B cell (primary cell): ENCODE measurements around the gene RAB3B. TPM values are rescaled to one million over a fixed set of nuclear protein-coding genes. Genes with fewer than 3 reads are reported as not detected.

Experiments used
- ATAC-seq: fragments of 200-7000 bp; cut with Tn5 transposase; one replicate; pipeline ENCODE4 v1.10.0; 2021; ENCODE audit warnings: low read depth, mild to moderate bottlenecking, moderate number of reproducible peaks, moderate library complexity
- CTCF ChIA-PET: fragments of 350-600 bp; sonication (Branson Sonifier 250); formaldehyde crosslinking; loops from one replicate; lab custom pipeline; 2021; ENCODE audit warnings: antibody characterized with exemption, inconsistent platforms; lab: Charles Lee
- POLR2A ChIA-PET: fragments of 350-600 bp; sonication (Branson Sonifier 250); formaldehyde crosslinking; loops from one replicate; lab custom pipeline; 2021; ENCODE audit warnings: antibody characterized with exemption; lab: Charles Lee
- DNase-seq: peaks from one replicate; pipeline ENCODE4 v3.0.0; 2013
- H2AFZ ChIP-seq: 2 replicates; pipeline ENCODE4 v1.6.1; 2012; ENCODE audit warnings: mild to moderate bottlenecking, low read depth, low read length; ENCODE audit not compliant: insufficient read depth, poor library complexity, severe bottlenecking
- H3K27ac ChIP-seq, 2 donors: 1 replicate in 1 of 2; 2 replicates in 1 of 2; pipeline ENCODE4 v1.5.1; 2012 to 2013; ENCODE audit warnings: low read length in 2 of 2, mild to moderate bottlenecking in 2 of 2, moderate library complexity in 1 of 2
- H3K27me3 ChIP-seq, 4 experiments: fragments of 200-600 bp in 1 of 4; sonication (generic) in 1 of 4; replicated peaks in 1 of 4; 1 replicate in 2 of 4; 2 replicates in 2 of 4; pipeline versions ENCODE4 v1.6.1 to v1.7.0; 2013 to 2016; ENCODE audit warnings: low read length in 3 of 4, mild to moderate bottlenecking in 2 of 4, mixed read lengths in 1 of 4, moderate library complexity in 1 of 4; ENCODE audit not compliant: insufficient read depth in 4 of 4, control insufficient read depth in 3 of 4; ENCODE audit errors: control extremely low read depth in 1 of 4
- H3K36me3 ChIP-seq, 2 experiments: replicated peaks in 1 of 2; 1 replicate in 1 of 2; 2 replicates in 1 of 2; pipeline versions ENCODE4 v1.6.1 to v1.7.1; 2013; ENCODE audit warnings: low read length in 1 of 2; ENCODE audit not compliant: insufficient read depth in 2 of 2, control insufficient read depth in 1 of 2; ENCODE audit errors: control extremely low read depth in 1 of 2, extremely low read depth in 1 of 2
- H3K4me1 ChIP-seq, 2 donors: fragments of 200-600 bp in 1 of 2; sonication (generic) in 1 of 2; 1 replicate in 1 of 2; 2 replicates in 1 of 2; pipeline versions ENCODE4 v1.5.1 to v1.6.1; 2013 to 2017; ENCODE audit warnings: low read length in 2 of 2; ENCODE audit not compliant: control insufficient read depth in 2 of 2, insufficient read depth in 2 of 2
- H3K4me2 ChIP-seq: replicated peaks from 2 replicates; pipeline ENCODE3; 2012; ENCODE audit warnings: mild to moderate bottlenecking, low read depth, low read length; ENCODE audit not compliant: poor library complexity, severe bottlenecking
- H3K4me3 ChIP-seq, 5 experiments: fragments of 200-600 bp in 1 of 5; sonication (generic) in 1 of 5; 1 replicate in 3 of 5; 2 replicates in 2 of 5; pipeline versions ENCODE4 v1.5.1 to v1.7.0; 2011 to 2016; ENCODE audit warnings: low read length in 4 of 5, mild to moderate bottlenecking in 4 of 5, low read depth in 2 of 5, control low read depth in 1 of 5, moderate library complexity in 1 of 5; ENCODE audit not compliant: insufficient read depth in 1 of 5; ENCODE audit errors: control extremely low read depth in 1 of 5, extremely low read depth in 1 of 5
- H3K79me2 ChIP-seq: fragments of 200-600 bp; sonication (generic); one replicate; pipeline ENCODE4 v1.6.0; 2016; ENCODE audit warnings: low read length; ENCODE audit not compliant: control insufficient read depth, insufficient read depth
- H3K9ac ChIP-seq: fragments of 200-600 bp; sonication (generic); 2 replicates; pipeline ENCODE4 v1.6.1; 2017; ENCODE audit warnings: mild to moderate bottlenecking, low read length, moderate library complexity
- H3K9me3 ChIP-seq, 3 donors: one replicate each; pipeline versions ENCODE4 v1.6.1 to v1.7.1; 2013; ENCODE audit warnings: low read length in 2 of 3; ENCODE audit not compliant: control insufficient read depth in 2 of 3, insufficient read depth in 1 of 3; ENCODE audit errors: control extremely low read depth in 1 of 3
- H4K20me1 ChIP-seq: 2 replicates; pipeline ENCODE4 v1.6.0; 2012; ENCODE audit warnings: mild to moderate bottlenecking, low read length; ENCODE audit not compliant: insufficient read depth, control insufficient read depth, poor library complexity, severe bottlenecking
- H3K27ac Mint-ChIP-seq: one replicate; pipeline ENCODE4 v1.8.0; 2021; ENCODE audit warnings: mixed read lengths
- H3K27me3 Mint-ChIP-seq: one replicate; pipeline ENCODE4 v1.8.0; 2021; ENCODE audit warnings: mixed read lengths
- H3K4me1 Mint-ChIP-seq: one replicate; pipeline ENCODE4 v1.8.0; 2021; ENCODE audit warnings: mixed read lengths
- H3K4me3 Mint-ChIP-seq: one replicate; pipeline ENCODE4 v1.8.0; 2021; ENCODE audit warnings: mixed read lengths
- H3K9me3 Mint-ChIP-seq: one replicate; pipeline ENCODE4 v1.8.0; 2022; ENCODE audit warnings: mixed read lengths; ENCODE audit not compliant: insufficient read depth
- EZH2 ChIP-seq: IDR thresholded peaks from 2 replicates; pipeline ENCODE4 v1.6.1; 2012; ENCODE audit warnings: borderline replicate concordance, low read depth, mild to moderate bottlenecking, moderate library complexity, low read length; ENCODE audit not compliant: insufficient read depth, poor library complexity, severe bottlenecking
- WGBS: methylation state at CpG from one replicate; pipeline ENCODE4 v1.1.5; 2013; ENCODE audit warnings: missing lambda C conversion rate; ENCODE audit not compliant: insufficient coverage; 5-methylcytosine and 5-hydroxymethylcytosine counted together
- intact Hi-C: fragments of 100-400 bp; cut with micrococcal nuclease; formaldehyde crosslinking; loops from one replicate; pipeline ENCODE4 v1.10.0; 2022
- polyA plus RNA-seq: library from polyadenylated mRNA; depleted of rRNA; stranded (reverse); fragments of >200 nt; gene quantifications from 2 replicates; pipeline ENCODE4 v1.2.3, GENCODE V29; 2012
- total RNA-seq, 2 donors: library from RNA; stranded (reverse); fragments of 120-200 nt in 1 of 2; gene quantifications; 1 replicate in 1 of 2; 2 replicates in 1 of 2; pipeline versions ENCODE4 v1.2.3 to v1.2.4, GENCODE V29; 2013 to 2022
- TF ChIP-seq, protein P1 (sequence below): fragments of 200-600 bp; IDR thresholded peaks from one replicate; pipeline ENCODE4 v1.8.0; 2022; ENCODE audit warnings: antibody characterized with exemption, mild to moderate bottlenecking

Gene RAB3B
- total and polyA plus RNA-seq, 2 donors (not counting 1 experiment from before 2014, with no cell fraction given) = 0.02 TPM; not detected in 1

DNA sequence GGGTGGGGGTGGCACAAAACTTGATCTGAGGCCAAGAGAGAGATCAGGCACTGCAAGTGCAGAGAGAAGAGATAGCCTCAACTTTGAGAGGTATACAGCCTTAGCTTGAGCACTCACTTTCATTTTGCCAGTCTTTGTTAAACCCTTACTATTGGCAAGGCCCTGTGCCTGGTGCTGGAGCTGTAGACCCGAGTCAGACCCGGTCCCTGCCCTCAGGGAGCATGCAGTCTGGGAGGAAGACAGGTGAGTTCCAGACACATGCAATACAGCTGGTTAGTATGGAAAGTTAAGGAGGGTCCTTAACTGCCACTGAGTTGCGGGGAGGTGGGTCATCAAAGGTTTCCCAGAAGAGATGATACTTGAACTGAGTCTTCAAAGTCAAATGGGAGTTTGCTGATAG, 31.7 kb downstream of the RAB3B start:
- H3K4me2 ChIP-seq = no peak overlapping the region
- peaks cover 16% of the 10 kb centered on the region for H3K27me3 Mint-ChIP-seq
- no peaks in the 10 kb centered on the region for H3K79me2 ChIP-seq
- peaks cover 0 to 7% (median 0%) of the 10 kb centered on the region in 4 experiments for H3K27me3 ChIP-seq
- H3K4me3 ChIP-seq = no peak overlapping the region
- no peak overlapping the region for H3K27ac ChIP-seq
- no peaks in the 10 kb centered on the region for H3K9me3 Mint-ChIP-seq
- ChIA-PET CTCF (no interaction called here), POLR2A (interaction anchor here (0.5 kb wide), 1 partner anchor 26 kb away, joined by 4 read pairs; no protein-coding TSS in a partner anchor)
- H3K4me3 Mint-ChIP-seq = no peak overlapping the region
- peaks cover 14 to 15% of the 10 kb centered on the region in 2 donors for H3K4me1 ChIP-seq
- no peaks in the 10 kb centered on the region for H4K20me1 ChIP-seq
- H3K27ac Mint-ChIP-seq = no peak overlapping the region
- TF ChIP-seq EZH2 = no peak
- TF ChIP-seq, protein P1, sequence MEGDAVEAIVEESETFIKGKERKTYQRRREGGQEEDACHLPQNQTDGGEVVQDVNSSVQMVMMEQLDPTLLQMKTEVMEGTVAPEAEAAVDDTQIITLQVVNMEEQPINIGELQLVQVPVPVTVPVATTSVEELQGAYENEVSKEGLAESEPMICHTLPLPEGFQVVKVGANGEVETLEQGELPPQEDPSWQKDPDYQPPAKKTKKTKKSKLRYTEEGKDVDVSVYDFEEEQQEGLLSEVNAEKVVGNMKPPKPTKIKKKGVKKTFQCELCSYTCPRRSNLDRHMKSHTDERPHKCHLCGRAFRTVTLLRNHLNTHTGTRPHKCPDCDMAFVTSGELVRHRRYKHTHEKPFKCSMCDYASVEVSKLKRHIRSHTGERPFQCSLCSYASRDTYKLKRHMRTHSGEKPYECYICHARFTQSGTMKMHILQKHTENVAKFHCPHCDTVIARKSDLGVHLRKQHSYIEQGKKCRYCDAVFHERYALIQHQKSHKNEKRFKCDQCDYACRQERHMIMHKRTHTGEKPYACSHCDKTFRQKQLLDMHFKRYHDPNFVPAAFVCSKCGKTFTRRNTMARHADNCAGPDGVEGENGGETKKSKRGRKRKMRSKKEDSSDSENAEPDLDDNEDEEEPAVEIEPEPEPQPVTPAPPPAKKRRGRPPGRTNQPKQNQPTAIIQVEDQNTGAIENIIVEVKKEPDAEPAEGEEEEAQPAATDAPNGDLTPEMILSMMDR = no peak
- no peak for DNase-seq
- intact Hi-C loops = no loop called here
- no peak for ATAC-seq
- H2AFZ ChIP-seq = no peak overlapping the region
- H3K4me1 Mint-ChIP-seq = peaks cover 8% of the 10 kb centered on the region
- H3K9me3 ChIP-seq = no peaks in the 10 kb centered on the region
- 92% methylated on average over 3 of the region's 3 CpGs for whole genome bisulfite sequencing
- no peaks in the 10 kb centered on the region for H3K36me3 ChIP-seq
- no peak overlapping the region for H3K9ac ChIP-seq

DNA sequence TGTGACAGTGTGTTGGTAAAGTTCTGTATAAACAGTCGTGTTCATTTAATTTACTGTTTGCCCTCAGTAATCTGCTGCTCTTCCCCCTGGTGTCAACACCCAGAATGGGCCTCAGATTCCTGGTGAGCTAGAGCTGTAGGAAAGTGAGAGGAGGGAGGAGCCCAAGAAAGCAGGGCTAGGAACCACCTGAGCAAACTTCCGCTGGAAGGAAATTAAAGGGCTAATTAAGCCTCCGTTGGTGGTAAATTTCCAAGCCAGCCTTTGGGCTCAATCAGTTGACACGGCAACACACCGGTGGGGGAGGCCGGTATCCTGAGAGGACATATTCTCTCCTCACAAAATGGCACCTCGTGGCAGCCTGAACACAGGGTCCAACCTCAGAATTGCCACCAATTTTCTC, 32.9 kb downstream of the RAB3B start:
- no peak overlapping the region for H3K27ac ChIP-seq
- no peak for TF ChIP-seq EZH2
- TF ChIP-seq, protein P1 = no peak
- H2AFZ ChIP-seq = no peak overlapping the region
- POLR2A ChIA-PET = no interaction called here
- 90% methylated on average over 7 of the region's 7 CpGs for WGBS
- CTCF ChIA-PET = no interaction called here
- DNase-seq = no peak
- no peak overlapping the region for H3K9ac ChIP-seq
- Mint-ChIP-seq H3K9me3 (no peaks in the 10 kb centered on the region), H3K4me1 (peaks cover 15% of the 10 kb centered on the region), H3K27ac (no peak overlapping the region), H3K4me3 (no peak overlapping the region), H3K27me3 (peaks cover 16% of the 10 kb centered on the region)
- peaks cover 11 to 16% of the 10 kb centered on the region in 2 donors for H3K4me1 ChIP-seq
- no peak overlapping the region for H3K4me3 ChIP-seq
- H3K4me2 ChIP-seq = no peak overlapping the region
- intact Hi-C loops = no loop called here
- H3K36me3 ChIP-seq = no peaks in the 10 kb centered on the region
- peaks cover 0 to 7% (median 0%) of the 10 kb centered on the region in 4 experiments for H3K27me3 ChIP-seq
- no peaks in the 10 kb centered on the region for H3K9me3 ChIP-seq
- ATAC-seq = no peak
- H3K79me2 ChIP-seq = no peaks in the 10 kb centered on the region
- no peaks in the 10 kb centered on the region for H4K20me1 ChIP-seq
